HUES64 (cell line): ENCODE results near the gene WDR90.
A peak's percentile ranks its signal among the peaks of the same experiment; 100 is the strongest.

Source experiments
- H3K27ac ChIP-seq: 2 replicates; pipeline ENCODE4 v1.7.0; 2013; ENCODE audit warnings: low read depth, low read length, inconsistent platforms
- H3K27me3 ChIP-seq: 2 replicates; pipeline ENCODE4 v1.6.1; 2013; ENCODE audit warnings: mild to moderate bottlenecking, low read length; ENCODE audit not compliant: insufficient read depth
- H3K36me3 ChIP-seq: 2 replicates; pipeline ENCODE4 v1.6.1; 2013; ENCODE audit warnings: mild to moderate bottlenecking, low read length; ENCODE audit not compliant: insufficient read depth
- H3K4me1 ChIP-seq: 2 replicates; pipeline ENCODE4 v1.6.1; 2013; ENCODE audit warnings: mild to moderate bottlenecking, low read length, moderate library complexity; ENCODE audit not compliant: insufficient read depth
- H3K4me3 ChIP-seq: 2 replicates; pipeline ENCODE4 v1.5.1; 2013; ENCODE audit warnings: mild to moderate bottlenecking, low read length, moderate library complexity
- H3K9ac ChIP-seq: 2 replicates; pipeline ENCODE4 v1.6.1; 2013; ENCODE audit warnings: mild to moderate bottlenecking, low read depth, low read length
- H3K9me3 ChIP-seq: 2 replicates; pipeline ENCODE4 v1.6.1; 2013; ENCODE audit warnings: low read depth, low read length; ENCODE audit not compliant: insufficient read depth
- WGBS: fragments of 150-250, 120-280 bp; methylation state at CpG from one replicate; pipeline ENCODE4 v1.1.7; 2013; ENCODE audit warnings: missing lambda C conversion rate; 5-methylcytosine and 5-hydroxymethylcytosine counted together

Gene WDR90

GRCh38 chr16:634051-634670 lies 15.0 kb upstream of the WDR90 start:
- WGBS, result 93% methylated on average over 22 of the region's 22 CpGs
- no peak overlapping the region for H3K27ac ChIP-seq
- peaks cover 29% of the 10 kb centered on the region for H3K4me1 ChIP-seq
- H3K4me3 ChIP-seq, result no peak overlapping the region
- no peak overlapping the region for H3K9ac ChIP-seq
- no peaks in the 10 kb centered on the region for H3K27me3 ChIP-seq
- H3K9me3 ChIP-seq, result no peaks in the 10 kb centered on the region
- H3K36me3 ChIP-seq, result peaks cover 10% of the 10 kb centered on the region

- Histone ChIP-seq H3K36me3 (peaks cover 10% of the 10 kb centered on the region), H3K4me1 (peaks cover 22% of the 10 kb centered on the region), H3K4me3 (peak overlapping the region; percentile 91), H3K9ac (no peak overlapping the region), H3K27me3 (no peaks in the 10 kb centered on the region), H3K27ac (no peak overlapping the region), H3K9me3 (no peaks in the 10 kb centered on the region)
- 91% methylated on average over 7 of the region's 7 CpGs for WGBS
Observed at GRCh38 chr16:634996-635395, 14.2 kb upstream of the WDR90 start.

- Histone ChIP-seq H3K9ac (peak overlapping the region; percentile 89), H3K4me1 (peaks cover 17% of the 10 kb centered on the region), H3K27me3 (no peaks in the 10 kb centered on the region), H3K4me3 (peak overlapping the region; percentile 91), H3K9me3 (no peaks in the 10 kb centered on the region), H3K36me3 (peaks cover 10% of the 10 kb centered on the region), H3K27ac (peak overlapping the region; percentile 49)
- 9% methylated on average over 55 of the region's 55 CpGs for WGBS
Observed at GRCh38 chr16:635573-636205, 13.5 kb upstream of the WDR90 start.

GRCh38 chr16:636206-637080 lies 12.7 kb upstream of the WDR90 start, which contains the start of gene METTL26:
Gene METTL26 (minus strand): TSS chr16:636305. CDS start chr16:636290, 15 bp downstream.
- Histone ChIP-seq H3K4me3 (peak within 1 kb of the TSS; percentile 91), H3K9me3 (no peaks in the 10 kb centered on the region), H3K9ac (peak within 1 kb of the TSS; percentile 89), H3K36me3 (peaks cover 10% of the 10 kb centered on the region), H3K4me1 (peaks cover 17% of the 10 kb centered on the region), H3K27ac (peak within 1 kb of the TSS; percentile 87), H3K27me3 (no peaks in the 10 kb centered on the region)
- WGBS, result under 1% methylated on average over 91 of the region's 91 CpGs

GRCh38 chr16:637081-638018 lies 11.8 kb upstream of the WDR90 start:
- H3K9ac ChIP-seq, result peak overlapping the region; percentile 78
- peaks cover 10% of the 10 kb centered on the region for H3K36me3 ChIP-seq
- peaks cover 2% of the 10 kb centered on the region for H3K27me3 ChIP-seq
- WGBS, result 21% methylated on average over 48 of the region's 53 CpGs
- H3K9me3 ChIP-seq, result no peaks in the 10 kb centered on the region
- peaks cover 17% of the 10 kb centered on the region for H3K4me1 ChIP-seq
- peak overlapping the region; percentile 87; the same call in 1 of the 2 replicates for H3K27ac ChIP-seq
- peak overlapping the region; percentile 91 for H3K4me3 ChIP-seq

GRCh38 chr16:638034-638543 lies 11.1 kb upstream of the WDR90 start:
- Histone ChIP-seq H3K27ac (peak overlapping the region; percentile 35; the same call in 1 of the 2 replicates), H3K4me3 (peak overlapping the region; percentile 45; the same call in 1 of the 2 replicates), H3K9me3 (no peaks in the 10 kb centered on the region), H3K4me1 (peaks cover 17% of the 10 kb centered on the region), H3K36me3 (peaks cover 10% of the 10 kb centered on the region), H3K27me3 (peaks cover 10% of the 10 kb centered on the region), H3K9ac (peak overlapping the region; percentile 54)
- WGBS, result 77% methylated on average over 15 of the region's 15 CpGs

GRCh38 chr16:638836-639235 lies 10.3 kb upstream of the WDR90 start:
- peaks cover 6% of the 10 kb centered on the region for H3K36me3 ChIP-seq
- H3K4me3 ChIP-seq, result no peak overlapping the region
- peaks cover 17% of the 10 kb centered on the region for H3K4me1 ChIP-seq
- H3K27ac ChIP-seq, result 0 out of 2 replicates have a peak overlapping the region, but pooled peaks have one; percentile 25
- WGBS, result 90% methylated on average over 8 of the region's 9 CpGs
- peaks cover 13% of the 10 kb centered on the region for H3K27me3 ChIP-seq
- no peaks in the 10 kb centered on the region for H3K9me3 ChIP-seq
- no peak overlapping the region for H3K9ac ChIP-seq

GRCh38 chr16:640614-641013 lies 8.6 kb upstream of the WDR90 start:
- H3K4me3 ChIP-seq, result no peak overlapping the region
- H3K9ac ChIP-seq, result no peak overlapping the region
- H3K27ac ChIP-seq, result no peak overlapping the region

GRCh38 chr16:641326-642188 lies 7.6 kb upstream of the WDR90 start, which contains the start of gene MCRIP2:
Gene MCRIP2 (plus strand): TSS chr16:641828. CDS start chr16:641992, 164 bp downstream.
- Histone ChIP-seq H3K9me3 (no peaks in the 10 kb centered on the region), H3K27ac (0 out of 2 replicates have a peak within 1 kb of the TSS, but pooled peaks have one; percentile 35), H3K4me3 (peak within 1 kb of the TSS; percentile 72), H3K36me3 (no peaks in the 10 kb centered on the region), H3K9ac (peak within 1 kb of the TSS; percentile 81), H3K27me3 (peaks cover 13% of the 10 kb centered on the region), H3K4me1 (peaks cover 17% of the 10 kb centered on the region)
- WGBS, result 1% methylated on average over 79 of the region's 81 CpGs

More at GRCh38 chr16:640614-641013, 8.6 kb upstream of the WDR90 start:
- peaks cover 13% of the 10 kb centered on the region for H3K27me3 ChIP-seq
- no peaks in the 10 kb centered on the region for H3K36me3 ChIP-seq
- H3K4me1 ChIP-seq, result peaks cover 17% of the 10 kb centered on the region
- WGBS, result 92% methylated on average over 3 of the region's 5 CpGs
- no peaks in the 10 kb centered on the region for H3K9me3 ChIP-seq
